Measurements from ENCODE around the gene WDTC1. TPM values are rescaled to one million over a fixed set of nuclear protein-coding genes. Genes with fewer than 3 reads are reported as not detected.

WDTC1 gene
- total RNA-seq (2022; extraction: Qiagen RNA extraction; ENCODE audit: low read depth), result 5.0 to 8.4 TPM (median 7.0 TPM) in 5 replicates

GRCh38 chr1:27234049-27234882 lies at the start of gene WDTC1:
WDTC1 (plus strand) TSS chr1:27234632; CDS start chr1:27261055, 26,423 bp downstream.

GRCh38 chr1:27321813-27322568 lies 87.6 kb downstream of the WDTC1 start, which contains the start of gene TMEM222:
TMEM222 (plus strand) TSS chr1:27322163; CDS start chr1:27322198, 35 bp downstream.

GRCh38 chr1:27341525-27342252 lies 107.3 kb downstream of the WDTC1 start, which contains the start of gene SYTL1:
SYTL1 (plus strand) TSS chr1:27342022; CDS start chr1:27345335, 3,313 bp downstream.

Other genes starting within 250 kb of the WDTC1 start
- gene TRNP1, start 240.9 kb upstream of the WDTC1 start, total RNA-seq (2022; extraction: Qiagen RNA extraction; ENCODE audit: low read depth), result 171 to 270 TPM (median 266 TPM) in 5 replicates
- 0.88 to 1.7 TPM (median 1.4 TPM) in 5 replicates for gene TENT5B, start 221.8 kb upstream of the WDTC1 start, total RNA-seq (2022; extraction: Qiagen RNA extraction; ENCODE audit: low read depth)
- 13.8 to 15.5 TPM (median 14.8 TPM) in 5 replicates for gene SLC9A1, start 79.5 kb upstream of the WDTC1 start, total RNA-seq (2022; extraction: Qiagen RNA extraction; ENCODE audit: low read depth)
- gene TMEM222, start 87.5 kb downstream of the WDTC1 start, total RNA-seq (2022; extraction: Qiagen RNA extraction; ENCODE audit: low read depth), result 35.4 to 50.0 TPM (median 46.7 TPM) in 5 replicates
- gene SYTL1, start 107.4 kb downstream of the WDTC1 start, total RNA-seq (2022; extraction: Qiagen RNA extraction; ENCODE audit: low read depth), result 0.33 to 1.2 TPM (median 0.51 TPM) in 5 replicates
- 10.5 to 15.7 TPM (median 13.7 TPM) in 5 replicates for gene MAP3K6, start 132.3 kb downstream of the WDTC1 start, total RNA-seq (2022; extraction: Qiagen RNA extraction; ENCODE audit: low read depth)
- not detected in 5 replicates for gene FCN3, start 140.2 kb downstream of the WDTC1 start, total RNA-seq (2022; extraction: Qiagen RNA extraction; ENCODE audit: low read depth)
- not detected in 5 replicates for gene CD164L2, start 148.7 kb downstream of the WDTC1 start, total RNA-seq (2022; extraction: Qiagen RNA extraction; ENCODE audit: low read depth)
- 1.2 to 2.2 TPM (median 1.7 TPM) in 5 replicates for gene GPR3, start 158.0 kb downstream of the WDTC1 start, total RNA-seq (2022; extraction: Qiagen RNA extraction; ENCODE audit: low read depth)

Measured in A549 treated with ZK216348 at 1 μM for 4 hours (cell line).